ENCODE data around the gene NCAPD2.

The NCAPD2 gene

DNA sequence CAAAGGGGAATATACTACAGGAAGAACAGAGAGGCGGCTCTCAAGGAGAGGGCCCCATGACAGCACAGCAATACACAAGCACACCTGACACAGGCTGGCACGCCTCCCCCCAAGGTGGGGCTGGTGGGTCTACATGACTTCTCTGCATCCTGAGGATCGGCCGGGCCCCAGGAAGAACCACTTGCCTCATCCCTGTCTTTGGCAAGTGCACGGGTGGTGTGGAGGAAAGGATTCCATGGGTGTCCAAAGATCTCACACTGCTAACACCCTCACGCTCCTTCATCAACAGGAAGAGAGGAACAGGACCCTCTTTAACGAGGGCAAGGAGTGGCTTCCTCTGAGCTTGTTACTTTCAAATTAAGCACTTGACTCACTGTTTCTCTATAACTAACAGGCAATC lies 30.7 kb upstream of the NCAPD2 start:
- H3K36me3 ChIP-seq (replicated peaks; ENCODE audit: low read depth, low read length), result peaks cover 60% of the 10 kb centered on the region
- peaks cover 6% of the 10 kb centered on the region; the same call in 1 of the 2 replicates for H4K20me1 ChIP-seq (ENCODE audit: insufficient read depth, low read length)
- no peak for TF ChIP-seq CTCF (IDR thresholded peaks at IDR 0.05; ENCODE audit: low read depth, low read length)
- TF ChIP-seq EZH2phosphoT487 (IDR thresholded peaks at IDR 0.05; ENCODE audit: low read depth), result no peak
- H2AFZ ChIP-seq (ENCODE audit: low read depth, low read length), result no peak overlapping the region
- H3K79me2 ChIP-seq (ENCODE audit: low read length), result no peaks in the 10 kb centered on the region
- H3K9ac ChIP-seq (ENCODE audit: low read length), result no peak overlapping the region
- H3K4me1 ChIP-seq (ENCODE audit: low read length), result peaks cover 29% of the 10 kb centered on the region
- no peaks in the 10 kb centered on the region for H3K27me3 ChIP-seq (ENCODE audit: low read depth, low read length)
- no peaks in the 10 kb centered on the region for H3K9me3 ChIP-seq (ENCODE audit: insufficient read depth, low read length)
- no peak overlapping the region for H3K4me3 ChIP-seq (ENCODE audit: low read length)
- H3K4me2 ChIP-seq (ENCODE audit: low read length), result no peak overlapping the region
- no peak overlapping the region for H3K27ac ChIP-seq (ENCODE audit: low read length)

DNA sequence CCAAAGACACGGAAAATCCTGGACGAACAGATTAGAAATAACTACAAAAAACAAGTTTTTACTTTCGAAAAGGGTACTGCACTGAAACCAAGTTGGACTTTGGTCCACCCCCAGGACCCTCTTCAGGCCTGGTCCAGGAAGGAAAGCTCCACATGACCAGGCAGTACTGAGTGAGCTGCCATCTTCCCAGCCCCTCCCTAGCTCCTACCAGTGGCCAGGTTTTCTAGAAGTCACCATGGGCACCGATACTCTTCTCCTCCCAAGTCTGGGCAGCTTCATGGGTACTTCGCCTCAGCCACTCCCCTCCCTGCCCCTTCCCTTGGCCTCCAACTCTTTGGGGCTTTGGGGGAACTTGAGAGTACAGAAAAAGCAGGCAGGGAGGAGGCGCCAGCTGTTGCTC lies 30.0 kb upstream of the NCAPD2 start:
- Histone ChIP-seq H3K27me3 (ENCODE audit: low read depth, low read length) (no peaks in the 10 kb centered on the region), H3K4me1 (ENCODE audit: low read length) (peaks cover 29% of the 10 kb centered on the region), H2AFZ (ENCODE audit: low read depth, low read length) (no peak overlapping the region), H4K20me1 (ENCODE audit: insufficient read depth, low read length) (peaks cover 6% of the 10 kb centered on the region; the same call in 1 of the 2 replicates), H3K4me3 (ENCODE audit: low read length) (no peak overlapping the region), H3K36me3 (replicated peaks; ENCODE audit: low read depth, low read length) (peaks cover 54% of the 10 kb centered on the region), H3K79me2 (ENCODE audit: low read length) (no peaks in the 10 kb centered on the region), H3K27ac (ENCODE audit: low read length) (no peak overlapping the region), H3K9ac (ENCODE audit: low read length) (no peak overlapping the region), H3K9me3 (ENCODE audit: insufficient read depth, low read length) (no peaks in the 10 kb centered on the region), H3K4me2 (ENCODE audit: low read length) (no peak overlapping the region)
- no peak for TF ChIP-seq EZH2phosphoT487 (IDR thresholded peaks at IDR 0.05; ENCODE audit: low read depth)
- no peak for TF ChIP-seq CTCF (IDR thresholded peaks at IDR 0.05; ENCODE audit: low read depth, low read length)

GRCh38 chr12:6464531-6464930 lies 29.4 kb upstream of the NCAPD2 start:
- TF ChIP-seq EZH2phosphoT487 (IDR thresholded peaks at IDR 0.05; ENCODE audit: low read depth), result no peak
- TF ChIP-seq CTCF (IDR thresholded peaks at IDR 0.05; ENCODE audit: low read depth, low read length), result no peak
- H4K20me1 ChIP-seq (ENCODE audit: insufficient read depth, low read length), result peaks cover 6% of the 10 kb centered on the region; the same call in 1 of the 2 replicates
- no peaks in the 10 kb centered on the region for H3K27me3 ChIP-seq (ENCODE audit: low read depth, low read length)
- H3K9ac ChIP-seq (ENCODE audit: low read length), result no peak overlapping the region
- H3K4me1 ChIP-seq (ENCODE audit: low read length), result peaks cover 32% of the 10 kb centered on the region
- no peak overlapping the region for H3K4me2 ChIP-seq (ENCODE audit: low read length)
- no peak overlapping the region for H3K27ac ChIP-seq (ENCODE audit: low read length)
- no peaks in the 10 kb centered on the region for H3K79me2 ChIP-seq (ENCODE audit: low read length)
- H3K9me3 ChIP-seq (ENCODE audit: insufficient read depth, low read length), result no peaks in the 10 kb centered on the region
- no peak overlapping the region for H3K4me3 ChIP-seq (ENCODE audit: low read length)
- no peak overlapping the region for H2AFZ ChIP-seq (ENCODE audit: low read depth, low read length)
- peaks cover 47% of the 10 kb centered on the region for H3K36me3 ChIP-seq (replicated peaks; ENCODE audit: low read depth, low read length)

- Histone ChIP-seq H3K4me2 (ENCODE audit: low read length) (no peak overlapping the region), H3K4me3 (ENCODE audit: low read length) (no peak overlapping the region), H3K27me3 (ENCODE audit: low read depth, low read length) (no peaks in the 10 kb centered on the region), H3K27ac (ENCODE audit: low read length) (no peak overlapping the region), H3K36me3 (replicated peaks; ENCODE audit: low read depth, low read length) (peaks cover 40% of the 10 kb centered on the region), H3K9ac (ENCODE audit: low read length) (no peak overlapping the region), H2AFZ (ENCODE audit: low read depth, low read length) (no peak overlapping the region), H3K9me3 (ENCODE audit: insufficient read depth, low read length) (no peaks in the 10 kb centered on the region), H3K4me1 (ENCODE audit: low read length) (peaks cover 26% of the 10 kb centered on the region), H4K20me1 (ENCODE audit: insufficient read depth, low read length) (peaks cover 6% of the 10 kb centered on the region; the same call in 1 of the 2 replicates), H3K79me2 (ENCODE audit: low read length) (no peaks in the 10 kb centered on the region)
- no peak for TF ChIP-seq EZH2phosphoT487 (IDR thresholded peaks at IDR 0.05; ENCODE audit: low read depth)
- peak; percentile 82 for TF ChIP-seq CTCF (IDR thresholded peaks at IDR 0.05; ENCODE audit: low read depth, low read length)
Observed at GRCh38 chr12:6465467-6466183, 28.3 kb upstream of the NCAPD2 start.
